Stimulated activated CD8-positive, alpha-beta memory T cell treated with anti-CD3 and anti-CD28 coated beads, Interleukin-12 subunit alpha, Interleukin-12 subunit beta, amount 100 ng/mL, for 24 hours (primary cell): ENCODE results near the gene EIF5.
A peak's percentile ranks its signal among the peaks of the same experiment; 100 is the strongest.

Experiments used
- DNase-seq: peaks from one replicate; pipeline ENCODE4 v3.0.0-alpha.2; 2020; ENCODE audit errors: extremely low read depth

The EIF5 gene

DNA sequence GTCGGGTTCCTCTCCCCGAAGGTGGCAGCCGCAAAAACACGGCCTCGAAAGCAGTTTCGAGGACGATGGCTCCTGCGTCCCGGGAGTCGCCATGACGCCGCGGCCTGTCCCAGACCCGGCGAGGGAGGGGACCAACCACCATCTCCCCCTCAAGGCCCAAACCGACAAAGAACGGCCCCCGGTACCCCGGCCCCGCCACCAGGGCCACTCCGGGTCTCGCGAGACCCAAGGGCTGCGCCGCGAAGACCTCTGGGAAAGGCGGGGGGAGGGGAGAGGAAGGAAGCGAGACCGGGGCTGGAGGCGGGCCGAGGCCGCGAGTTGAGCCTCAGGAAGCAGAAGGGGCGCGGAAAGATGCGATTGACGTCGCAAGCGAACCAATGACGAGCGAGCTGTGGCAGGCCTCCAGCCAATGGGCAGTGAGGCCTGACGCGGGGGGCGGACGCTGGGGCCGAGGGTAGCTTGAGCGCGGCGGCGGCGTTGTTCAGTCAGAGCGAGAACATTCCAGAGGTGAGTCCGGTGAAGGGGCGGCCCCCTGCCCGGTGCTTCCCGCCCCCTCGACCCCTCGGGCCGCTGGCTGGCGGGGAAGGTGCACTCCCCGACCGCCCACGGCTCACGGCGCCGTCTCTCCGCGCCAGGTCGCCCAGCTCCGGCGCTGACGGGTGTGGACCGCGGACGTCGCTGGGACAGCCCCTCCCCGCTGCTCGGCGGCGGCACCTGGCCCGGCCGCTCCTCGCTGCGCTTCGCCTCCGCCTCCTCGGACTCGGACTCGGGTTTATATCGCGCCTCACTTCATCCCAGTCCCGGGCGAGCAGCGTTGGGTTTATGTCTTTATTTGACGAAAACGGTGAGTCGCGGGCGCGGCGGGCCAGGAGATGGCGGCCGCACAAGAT is at the start of gene EIF5:
TSS of gene EIF5 (plus strand) at position 484 of the 890 bp plus-strand sequence. CDS start 1,624 bp downstream, outside the sequence.
- DNase-seq = peak; percentile 96

DNA sequence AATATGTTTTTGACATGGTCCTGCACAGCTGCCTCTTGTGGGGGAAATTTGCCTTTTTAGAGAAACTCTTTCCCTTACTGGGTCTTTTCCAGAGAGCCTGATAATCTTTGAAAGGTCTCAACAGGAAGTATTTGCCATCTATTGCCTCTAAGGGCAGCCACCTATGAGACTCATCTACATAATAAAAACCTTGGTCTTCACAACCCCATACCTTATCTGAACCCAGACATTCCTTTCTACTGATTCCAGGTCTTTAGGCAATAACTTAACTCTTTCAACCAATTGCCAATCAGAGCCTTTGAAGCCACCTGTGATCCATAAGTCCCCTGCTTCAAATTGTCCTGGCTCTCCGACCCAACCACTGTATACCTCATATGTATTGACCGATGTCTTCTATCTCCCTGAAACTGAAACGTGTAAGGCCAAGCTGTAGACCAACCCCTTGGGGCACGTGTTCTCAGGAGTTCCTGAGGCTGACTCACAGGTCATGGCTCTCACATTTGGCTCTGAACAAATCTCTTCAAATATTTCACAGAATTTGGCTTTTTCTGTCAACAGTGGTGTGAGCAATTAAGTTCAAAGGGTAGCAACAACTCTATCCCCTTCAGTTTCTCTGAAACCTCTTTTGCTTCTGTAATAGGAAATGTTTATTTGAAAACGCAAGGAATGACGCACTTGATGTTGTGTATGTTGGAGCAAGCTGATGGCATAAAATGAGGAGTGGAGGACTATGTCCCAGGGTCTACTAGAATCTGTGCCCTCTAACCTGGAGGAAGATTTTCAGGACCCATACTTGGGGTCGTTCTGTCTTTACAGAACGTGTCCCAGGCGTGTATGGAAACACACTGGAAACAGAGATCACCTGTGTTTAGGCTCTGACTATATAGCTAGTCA is 49.2 kb upstream of the EIF5 start:
- no peak for DNase-seq

DNA sequence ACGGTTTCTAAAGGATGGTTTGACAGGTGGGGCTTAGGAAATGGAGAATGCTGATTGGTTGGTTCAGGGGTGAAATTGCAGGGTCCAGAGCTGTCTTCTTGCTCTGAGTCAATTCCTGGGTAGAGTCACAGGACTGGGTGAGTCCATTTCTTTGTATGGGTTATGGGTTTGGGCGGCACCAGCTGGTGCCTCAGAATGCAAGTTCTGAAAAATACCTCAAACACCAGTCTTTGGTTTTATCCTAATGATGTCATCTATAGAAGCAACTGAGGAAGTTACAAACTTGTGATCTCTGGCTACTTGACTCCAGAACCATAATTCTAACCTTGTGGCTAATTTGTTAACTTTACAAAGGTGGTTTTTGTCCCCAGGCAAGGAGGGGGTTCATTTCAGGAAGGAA is 47.6 kb upstream of the EIF5 start:
- no peak for DNase-seq

DNA sequence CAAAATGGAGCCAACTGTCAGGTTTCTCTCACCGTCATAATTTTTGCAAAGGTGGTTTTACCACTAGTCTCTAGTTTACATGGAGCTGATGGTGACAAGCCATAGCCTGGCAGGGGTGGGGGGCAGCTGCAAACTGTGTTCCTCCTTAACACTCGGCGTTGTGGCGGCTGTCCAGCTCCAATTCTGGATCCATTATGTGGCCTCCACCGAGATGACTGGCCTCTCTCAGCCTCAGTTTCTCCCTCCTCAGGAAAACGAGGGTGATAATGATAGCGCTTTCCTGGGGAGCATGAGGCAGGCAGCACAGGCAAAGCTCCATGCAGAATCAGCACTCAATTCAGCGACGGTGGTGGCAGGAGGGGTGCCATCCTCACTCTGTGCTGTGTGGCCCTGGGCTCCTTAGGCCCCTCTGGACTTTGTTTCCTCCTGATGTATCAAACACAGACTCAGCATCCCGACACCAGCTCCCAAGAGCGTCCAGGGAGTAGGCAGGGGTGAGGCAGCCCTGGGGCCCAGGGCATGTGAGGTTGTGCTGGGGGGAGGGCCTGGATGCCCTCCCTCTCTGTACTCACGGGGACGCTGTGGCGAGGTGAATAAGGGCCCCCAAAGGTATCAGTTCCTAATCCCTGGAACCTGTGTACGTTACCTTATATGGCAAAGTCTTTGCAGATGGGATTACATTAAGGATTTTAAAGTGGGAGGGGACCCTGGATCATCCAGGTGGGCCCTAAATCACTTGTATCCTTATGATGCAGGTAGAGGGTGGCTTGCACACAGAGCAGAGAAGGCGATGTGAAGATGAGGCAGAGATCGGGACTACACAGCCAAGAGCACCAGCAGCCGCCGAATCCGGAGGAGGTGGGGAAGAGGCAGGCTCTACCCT is 46.8 kb upstream of the EIF5 start:
- DNase-seq = no peak

DNA sequence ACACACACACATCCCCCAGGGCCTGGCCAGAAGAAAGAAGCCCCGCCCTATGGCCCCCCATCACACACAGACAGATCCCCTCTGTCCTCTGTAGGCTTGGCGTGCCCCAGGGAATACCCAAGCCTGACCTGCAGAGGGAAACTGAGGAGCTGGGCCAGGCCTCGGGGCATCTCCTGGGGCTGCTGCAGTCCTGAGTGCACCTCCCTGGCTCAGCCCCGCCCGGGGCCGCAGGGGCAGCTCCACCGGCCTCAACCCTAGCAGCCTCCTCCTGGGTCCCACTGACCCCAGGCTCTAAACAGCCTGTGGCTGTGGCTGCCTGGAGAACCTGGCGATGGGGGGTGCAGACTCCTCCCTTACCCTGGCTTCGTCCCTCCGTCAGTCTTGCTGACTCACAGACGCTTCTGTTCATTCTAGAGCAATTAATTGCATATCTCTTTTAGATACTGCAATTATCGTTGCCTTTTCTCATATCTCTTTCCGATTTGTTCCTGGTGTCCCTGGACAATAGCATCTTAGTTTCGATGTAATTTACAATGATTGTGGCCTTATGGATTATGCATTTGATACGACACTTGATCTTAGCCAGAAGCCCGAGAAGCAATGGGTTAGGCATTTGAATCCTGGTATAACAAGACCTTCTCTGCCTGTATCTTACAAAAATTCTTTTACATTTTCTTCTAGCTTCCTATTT is 45.8 kb upstream of the EIF5 start:
- DNase-seq = no peak

DNA sequence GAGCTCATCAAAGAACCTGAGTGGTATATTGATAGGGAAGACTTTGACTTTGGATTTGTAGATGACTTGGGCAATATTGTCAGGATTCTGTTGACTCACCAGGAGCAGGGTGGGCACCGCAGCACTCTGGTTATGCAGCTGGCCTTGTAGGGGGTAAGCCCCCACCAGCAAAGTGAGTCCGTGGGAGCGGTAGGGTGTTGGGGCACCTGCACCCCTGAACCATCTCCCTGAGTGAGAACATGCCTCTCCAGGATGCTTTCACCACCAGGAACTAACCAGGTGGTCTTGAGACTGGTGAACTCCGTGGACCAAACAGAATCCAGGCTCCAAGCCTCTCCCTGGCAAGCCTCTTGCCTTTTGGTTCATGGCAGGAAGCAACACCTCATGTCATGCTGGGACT is 44.0 kb upstream of the EIF5 start:
- DNase-seq = no peak

- no peak for DNase-seq
Measured at GRCh38 chr14:103290494-103290893, 43.5 kb upstream of the EIF5 start.

DNA sequence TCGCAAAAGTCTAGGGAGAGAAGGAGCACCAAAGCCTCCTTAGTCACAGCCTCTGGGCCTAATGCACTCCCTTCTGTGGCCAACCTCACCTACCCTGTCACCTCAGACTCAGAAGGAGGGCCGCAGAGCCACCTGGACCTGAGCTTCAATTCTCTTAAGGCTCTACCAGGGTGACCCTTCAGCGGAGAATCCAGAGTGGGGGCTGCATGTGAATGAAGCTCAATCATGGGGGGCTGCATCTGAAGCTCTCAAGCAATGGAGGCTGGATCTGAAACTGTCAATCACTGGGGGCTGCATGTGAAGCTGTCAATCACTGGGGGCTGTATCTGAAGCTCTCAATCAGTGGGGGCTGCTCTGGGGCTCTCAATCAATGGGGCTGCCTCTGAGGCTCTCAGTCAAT is 43.1 kb upstream of the EIF5 start:
- no peak for DNase-seq

- peak; percentile 34 for DNase-seq
Measured at GRCh38 chr14:103292426-103293374, 41.3 kb upstream of the EIF5 start.

DNA sequence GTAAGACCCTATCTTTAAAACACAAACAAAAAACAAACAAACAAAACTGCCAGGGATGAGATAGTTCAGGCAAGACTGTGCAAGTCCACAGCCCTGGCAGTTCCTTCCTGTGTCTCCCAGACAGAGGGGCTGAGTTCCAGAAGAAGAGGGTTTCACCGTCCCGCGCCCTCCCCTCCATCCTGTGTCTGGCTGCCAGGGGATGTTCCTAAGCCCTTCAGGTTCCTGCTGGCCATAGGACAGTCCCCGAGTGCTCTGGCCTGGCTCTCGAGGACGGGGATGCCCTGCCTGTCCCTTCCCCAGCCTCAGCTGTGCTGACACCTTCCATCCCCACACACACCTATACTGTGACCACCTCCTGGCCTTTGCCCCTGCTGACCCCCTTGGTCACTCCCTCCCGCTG is 40.6 kb upstream of the EIF5 start:
- DNase-seq = no peak

GRCh38 chr14:103294091-103294490 is 39.9 kb upstream of the EIF5 start:
- no peak for DNase-seq

GRCh38 chr14:103296007-103296406 is 38.0 kb upstream of the EIF5 start:
- DNase-seq = no peak

GRCh38 chr14:103296987-103297386 is 37.0 kb upstream of the EIF5 start:
- DNase-seq = no peak

DNA sequence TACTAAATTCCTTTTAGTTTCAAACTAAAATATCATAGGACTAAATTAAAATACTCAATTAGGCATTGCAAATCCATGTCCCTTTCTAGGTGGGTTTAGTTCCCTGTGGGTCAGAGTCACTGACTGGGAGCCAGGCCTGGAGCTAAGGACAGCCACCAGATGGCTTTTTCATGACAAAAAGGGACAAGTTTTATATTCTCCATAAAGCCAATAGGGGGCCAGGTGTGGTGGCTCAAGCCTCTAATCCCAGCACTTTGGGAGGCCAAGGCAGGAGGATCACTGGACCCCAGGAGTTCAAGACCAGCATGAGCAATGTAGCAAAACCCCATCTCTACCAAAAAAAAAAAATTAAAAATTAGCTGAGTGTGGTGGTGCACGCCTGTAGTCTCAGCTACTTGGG is 35.4 kb upstream of the EIF5 start:
- DNase-seq = no peak

- no peak for DNase-seq
Measured at GRCh38 chr14:103301512-103302354, 32.3 kb upstream of the EIF5 start.

DNA sequence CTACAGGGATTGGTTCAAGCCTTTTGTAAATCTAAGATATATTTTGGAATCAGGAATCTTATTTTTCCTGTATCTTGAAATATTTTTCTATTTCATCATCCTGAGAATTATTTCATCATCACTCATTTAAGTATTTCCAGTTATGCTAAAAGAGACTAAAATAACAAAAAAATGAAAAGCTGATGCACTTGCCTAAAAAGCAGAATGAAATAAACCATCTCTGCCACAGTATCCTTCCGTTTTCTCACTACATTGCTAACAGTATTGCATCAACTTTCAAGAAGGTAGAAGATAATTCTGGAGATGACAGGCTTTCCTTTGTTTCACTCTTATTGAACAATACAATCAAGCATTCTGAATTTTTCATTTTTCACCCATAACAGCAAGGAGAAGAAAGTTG is 31.1 kb upstream of the EIF5 start:
- no peak for DNase-seq

GRCh38 chr14:103304706-103305105 is 29.3 kb upstream of the EIF5 start:
- no peak for DNase-seq

DNA sequence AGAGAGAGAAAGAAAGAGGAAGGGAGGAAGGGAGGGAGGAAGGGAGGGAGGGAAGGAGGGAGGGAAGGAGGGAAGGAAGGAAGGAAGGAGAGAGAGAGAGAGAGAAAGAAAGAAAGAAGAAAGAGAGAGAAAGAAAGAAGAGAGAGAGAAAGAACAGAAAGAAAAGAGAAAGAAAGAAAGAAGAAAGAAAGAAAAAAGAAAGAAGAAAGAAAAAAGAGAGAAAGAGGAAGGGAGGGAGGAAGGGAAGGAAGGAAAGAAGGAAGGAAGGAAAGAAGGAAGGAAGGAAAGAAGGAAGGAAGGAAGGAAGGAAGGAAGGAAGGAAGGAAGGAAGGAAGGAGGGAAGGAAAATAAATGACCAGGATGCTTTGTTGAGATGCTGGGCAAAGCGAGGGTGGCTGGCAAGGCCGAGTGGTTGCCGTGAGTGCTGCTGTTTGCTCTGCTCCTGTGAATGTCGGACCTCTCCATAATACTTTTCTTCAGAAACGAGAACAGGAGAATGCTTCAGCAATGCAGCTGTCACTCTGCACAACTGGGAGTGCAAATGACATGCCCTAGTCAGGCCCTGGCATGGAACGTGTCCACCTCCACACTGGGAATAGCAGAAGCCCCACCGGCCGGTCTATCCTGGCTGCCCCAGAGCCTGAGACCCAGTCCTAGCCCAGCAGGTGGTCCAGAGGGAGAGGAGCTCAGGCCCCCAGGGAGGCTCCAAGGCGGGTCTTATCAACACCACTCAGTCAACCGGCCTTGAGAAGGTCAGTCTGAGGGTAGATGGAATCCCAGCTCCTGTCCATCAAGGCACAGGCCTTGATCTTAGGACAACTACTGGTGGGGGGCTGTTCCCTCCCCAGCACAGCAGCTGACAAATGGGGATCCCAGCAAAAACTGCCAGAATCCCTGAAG is 25.1 kb upstream of the EIF5 start:
- no peak for DNase-seq
